Measurements from ENCODE around the gene FHIT. TPM values are rescaled to one million over a fixed set of nuclear protein-coding genes. Genes with fewer than 3 reads are reported as not detected.

The FHIT gene
- total and polyA plus RNA-seq, 2 of the 4 experiments (the other 2 are of a cell fraction), result 0.07 TPM; not detected in 1

GRCh38 chr3:60893946-60894345, 357.3 kb downstream of the FHIT start:
- Histone ChIP-seq H4K8ac (ENCODE audit: low read depth in 2 of 2, low read length in 2 of 2) (no peak overlapping the region), H3K9ac (ENCODE audit: low read depth, low read length) (no peak overlapping the region), H2BK15ac (ENCODE audit: low read depth, low read length) (no peak overlapping the region), H3K9me1 (ENCODE audit: insufficient read depth, low read length) (no peaks in the 10 kb centered on the region), H3K23ac (ENCODE audit: low read depth, low read length) (no peak overlapping the region), H3K27ac (ENCODE audit: insufficient read depth, low read length) (no peak overlapping the region), H3K4me1 (ENCODE audit: control insufficient read depth, insufficient read depth, low read length) (no peaks in the 10 kb centered on the region), H2BK5ac (ENCODE audit: low read depth, low read length, poor library complexity, severe bottlenecking) (no peak overlapping the region), H3K9me3 (ENCODE audit: control insufficient read depth, insufficient read depth, low read length) (no peaks in the 10 kb centered on the region), H4K5ac (ENCODE audit: low read depth, low read length) (no peak overlapping the region), H3K14ac (replicated peaks; ENCODE audit: low read depth, low read length) (no peak overlapping the region), H2AK9ac (replicated peaks; ENCODE audit: low read depth, low read length, poor library complexity) (no peak overlapping the region), H2BK20ac (ENCODE audit: low read depth, low read length) (no peak overlapping the region), H4K20me1 (ENCODE audit: insufficient read depth, low read length) (no peaks in the 10 kb centered on the region), H3K4ac (ENCODE audit: low read depth, low read length) (no peak overlapping the region), H2AFZ (replicated peaks; ENCODE audit: low read length, poor library complexity) (no peak overlapping the region), H2AK5ac (ENCODE audit: low read depth, low read length) (no peak overlapping the region), H3K56ac (ENCODE audit: extremely low read depth, insufficient read depth, low read length) (no peak overlapping the region), H2BK120ac (ENCODE audit: low read depth, low read length) (no peak overlapping the region), H3K36me3 (ENCODE audit: control insufficient read depth, insufficient read depth, low read length) (no peaks in the 10 kb centered on the region), H4K91ac (ENCODE audit: insufficient read depth, low read depth, low read length) (no peak overlapping the region), H3K4me3 (ENCODE audit: insufficient read depth, low read depth, low read length) (no peak overlapping the region), H3K4me2 (ENCODE audit: low read depth, low read length) (no peak overlapping the region), H3K79me1 (ENCODE audit: low read depth in 1 of 2, low read length in 2 of 2) (no peaks in the 10 kb centered on the region), H3K27me3 (ENCODE audit: control insufficient read depth, insufficient read depth, low read length) (no peaks in the 10 kb centered on the region), H3K18ac (ENCODE audit: low read depth, low read length) (no peak overlapping the region)
- ChIA-PET CTCF (no interaction called here), POLR2A (ENCODE audit: unreplicated experiment) (no interaction called here)
- intact Hi-C loops (cut with micrococcal nuclease) (no loop called here), in situ Hi-C loops (cut with MboI; ENCODE audit: low sequenced_read_pairs) (no loop called here), dilution Hi-C loops (cut with HindIII; ENCODE audit: low sequenced_read_pairs, unreplicated experiment) (no loop called here)
- ATAC-seq (ENCODE audit: low read depth) (no peak), DNase-seq (no peak)
- no CpG with 5 or more reads among the region's 2 CpGs for WGBS, 2 experiments (ENCODE audit: extremely low coverage in 2 of 2, insufficient read length in 1 of 2)
- BruUV-seq (replicated peaks), result no TSS peak
- TF ChIP-seq MAZ (IDR thresholded peaks at IDR 0.05; ENCODE audit: borderline replicate concordance, low read depth, low read length), result no peak
- no peak for TF ChIP-seq USF2 (IDR thresholded peaks at IDR 0.05; ENCODE audit: low read depth, low read length)
- no peak for TF ChIP-seq RAD21 (IDR thresholded peaks at IDR 0.05; ENCODE audit: low read length)
- TF ChIP-seq BHLHE40 (IDR thresholded peaks at IDR 0.05; ENCODE audit: low read depth, low read length), result no peak
- no peak for TF ChIP-seq POLR2A (IDR thresholded peaks at IDR 0.05; ENCODE audit: low read depth, low read length)
- no peak for TF ChIP-seq SMC3 (IDR thresholded peaks at IDR 0.05; ENCODE audit: low read depth, low read length)
